ENCODE measurements around the gene ZNF184.
A peak's percentile ranks its signal among the peaks of the same experiment; 100 is the strongest.

Gene ZNF184

DNA sequence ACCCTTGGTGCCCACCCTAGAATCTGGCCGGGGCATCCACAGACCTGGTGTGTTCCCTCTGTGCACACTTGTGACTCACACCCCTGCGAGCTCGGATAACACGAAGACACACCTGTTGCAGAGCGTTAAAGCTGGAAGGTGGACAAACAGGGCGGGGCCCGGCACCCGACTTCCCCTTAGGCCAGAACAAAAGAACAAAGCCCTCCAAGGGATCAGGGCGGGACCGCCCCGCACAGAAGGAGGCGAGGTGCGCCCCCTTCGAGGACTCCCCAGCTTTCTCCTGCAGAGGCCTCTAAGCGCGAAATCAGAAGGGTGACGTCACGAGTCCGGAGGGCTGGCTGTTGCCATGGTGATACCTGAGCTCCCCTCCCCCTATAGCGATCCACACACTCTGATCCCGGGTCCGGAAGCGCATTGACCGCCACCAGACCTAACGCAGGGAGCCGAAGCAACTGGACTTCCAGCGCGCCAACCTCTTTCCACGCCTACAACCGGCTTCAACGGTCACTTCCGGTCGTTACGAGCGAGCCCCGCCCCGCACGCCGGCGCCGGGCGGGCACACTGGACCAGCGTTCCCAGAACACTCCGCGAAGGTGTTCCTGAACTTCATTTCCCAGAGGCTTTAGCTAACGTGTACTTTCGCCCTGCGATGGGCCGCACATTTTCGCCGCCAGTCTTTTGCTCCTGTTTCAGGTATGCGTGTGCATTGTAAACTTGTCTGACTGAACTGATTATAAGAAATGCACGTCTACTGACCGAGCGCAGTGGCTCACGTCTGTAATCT, at the start of gene ZNF184:
ZNF184 (minus strand) TSS at position 489 of the 784 bp plus-strand sequence. CDS start 811 bp downstream, outside the sequence.
- H3K36me3 ChIP-seq (replicated peaks): no peaks in the 10 kb centered on the region

DNA sequence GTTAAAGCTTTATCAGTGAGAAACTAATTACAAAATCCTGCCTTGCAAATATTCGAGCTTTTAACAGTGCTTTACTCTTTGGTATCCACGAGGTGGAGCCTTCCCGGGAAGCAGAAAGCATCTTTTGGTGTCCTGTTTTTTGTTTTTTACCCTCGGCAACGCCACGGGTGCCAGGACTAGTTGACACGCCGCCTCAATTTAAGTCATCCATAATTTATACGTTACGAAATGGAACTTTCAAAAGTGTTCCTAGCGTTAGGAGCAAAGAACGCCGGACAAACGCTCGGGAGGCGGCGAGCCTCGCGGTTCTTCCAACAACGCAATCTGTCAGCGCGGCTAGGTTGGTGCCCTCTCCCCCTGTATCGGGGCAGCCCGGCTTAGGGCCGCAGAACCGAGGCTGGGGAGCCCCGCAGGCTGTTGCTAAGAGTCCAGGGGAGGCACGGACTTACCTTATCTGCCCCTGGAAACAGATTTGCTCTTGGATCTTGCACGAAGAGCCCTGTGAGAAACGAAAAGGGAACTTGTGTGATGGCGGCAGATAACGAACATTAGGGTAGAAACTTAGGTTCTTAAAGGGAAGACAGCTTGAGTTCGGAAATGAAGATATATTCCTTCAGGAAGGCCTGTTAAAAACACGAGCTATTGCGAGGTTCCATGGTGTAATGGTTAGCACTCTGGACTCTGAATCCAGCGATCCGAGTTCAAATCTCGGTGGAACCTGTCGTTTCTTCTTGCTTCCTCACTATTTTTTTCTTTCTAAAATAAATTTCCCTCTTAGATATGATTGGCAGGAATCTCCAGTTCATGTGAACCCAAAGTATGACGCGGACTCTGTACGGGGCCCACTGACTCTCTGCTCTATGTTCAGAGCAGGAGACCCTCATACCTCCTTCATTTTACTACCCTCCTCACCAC, 46.2 kb upstream of the ZNF184 start:
- Histone ChIP-seq H3K27me3 (replicated peaks) (peaks cover 21% of the 10 kb centered on the region), H3K36me3 (replicated peaks) (no peaks in the 10 kb centered on the region), H3K4me3 (ENCODE audit: low read depth, low read length) (peak overlapping the region; percentile 92), H3K27ac (peak overlapping the region; percentile 74)
- TF ChIP-seq, protein P1, sequence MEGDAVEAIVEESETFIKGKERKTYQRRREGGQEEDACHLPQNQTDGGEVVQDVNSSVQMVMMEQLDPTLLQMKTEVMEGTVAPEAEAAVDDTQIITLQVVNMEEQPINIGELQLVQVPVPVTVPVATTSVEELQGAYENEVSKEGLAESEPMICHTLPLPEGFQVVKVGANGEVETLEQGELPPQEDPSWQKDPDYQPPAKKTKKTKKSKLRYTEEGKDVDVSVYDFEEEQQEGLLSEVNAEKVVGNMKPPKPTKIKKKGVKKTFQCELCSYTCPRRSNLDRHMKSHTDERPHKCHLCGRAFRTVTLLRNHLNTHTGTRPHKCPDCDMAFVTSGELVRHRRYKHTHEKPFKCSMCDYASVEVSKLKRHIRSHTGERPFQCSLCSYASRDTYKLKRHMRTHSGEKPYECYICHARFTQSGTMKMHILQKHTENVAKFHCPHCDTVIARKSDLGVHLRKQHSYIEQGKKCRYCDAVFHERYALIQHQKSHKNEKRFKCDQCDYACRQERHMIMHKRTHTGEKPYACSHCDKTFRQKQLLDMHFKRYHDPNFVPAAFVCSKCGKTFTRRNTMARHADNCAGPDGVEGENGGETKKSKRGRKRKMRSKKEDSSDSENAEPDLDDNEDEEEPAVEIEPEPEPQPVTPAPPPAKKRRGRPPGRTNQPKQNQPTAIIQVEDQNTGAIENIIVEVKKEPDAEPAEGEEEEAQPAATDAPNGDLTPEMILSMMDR (IDR thresholded peaks at IDR 0.05; ENCODE audit: low read depth, low read length, missing control alignments): peak; percentile 84
- in situ Hi-C loops (cut with HindIII; ENCODE audit: low pct_ligation_motif_present, low sequenced_read_pairs): no loop called here
- peak; percentile 89 for DNase-seq

More for the DNA sequence above, at the start of gene ZNF184:
- peak within 1 kb of the TSS; percentile 85 for H3K4me3 ChIP-seq (ENCODE audit: low read depth, low read length)
- in situ Hi-C loops (cut with HindIII; ENCODE audit: low pct_ligation_motif_present, low sequenced_read_pairs): no loop called here
- peak; percentile 96 for DNase-seq
- H3K27ac ChIP-seq: peak within 1 kb of the TSS; percentile 72
- H3K27me3 ChIP-seq (replicated peaks): no peaks in the 10 kb centered on the region
- TF ChIP-seq, protein P1 (IDR thresholded peaks at IDR 0.05; ENCODE audit: low read depth, low read length, missing control alignments): peak; percentile 28

DNA sequence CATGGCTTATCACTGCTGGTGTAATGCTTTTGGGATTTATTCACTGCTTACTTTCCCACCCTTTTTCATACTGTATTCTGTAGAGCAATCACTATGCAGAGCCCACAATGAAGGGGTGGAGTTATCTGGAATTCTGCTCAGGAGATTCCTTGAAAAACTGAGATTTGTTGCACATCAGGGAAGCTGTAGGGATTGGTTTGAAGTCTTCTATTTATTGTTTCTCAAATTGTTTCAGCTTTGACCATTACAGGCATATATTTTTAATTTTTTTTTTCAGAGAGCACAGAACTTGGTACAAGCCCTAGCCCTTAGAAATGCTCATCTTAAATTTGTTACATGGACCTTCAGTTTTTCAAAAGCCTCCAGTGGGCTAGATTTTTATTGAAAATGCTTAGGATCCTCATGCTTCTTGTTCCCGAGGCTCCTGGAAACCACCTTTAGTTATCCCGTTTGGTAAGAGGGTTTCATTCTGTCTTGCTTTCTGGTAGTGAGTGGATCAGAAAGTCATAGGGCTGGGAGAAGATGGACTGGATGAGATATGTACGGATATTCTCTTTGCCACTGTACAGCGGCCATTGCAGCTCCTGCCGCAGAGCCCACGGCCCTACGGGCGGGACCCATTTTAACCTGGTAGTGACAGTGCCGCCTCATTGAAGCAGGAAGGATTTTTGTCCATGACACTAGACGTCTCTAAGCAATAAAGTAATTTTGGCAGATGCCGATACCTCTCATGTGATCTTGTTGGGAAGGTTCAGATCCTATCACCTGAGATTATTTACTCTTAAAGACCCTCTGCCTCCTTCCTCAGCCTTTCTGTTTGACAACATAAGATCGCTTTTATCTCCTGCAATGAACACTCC, 45.3 kb upstream of the ZNF184 start:
- DNase-seq: no peak
- TF ChIP-seq, protein P1 (IDR thresholded peaks at IDR 0.05; ENCODE audit: low read depth, low read length, missing control alignments): no peak
- in situ Hi-C loops (cut with HindIII; ENCODE audit: low pct_ligation_motif_present, low sequenced_read_pairs): no loop called here
- Histone ChIP-seq H3K27ac (no peak overlapping the region), H3K4me3 (ENCODE audit: low read depth, low read length) (peak overlapping the region; percentile 92), H3K27me3 (replicated peaks) (peaks cover 27% of the 10 kb centered on the region), H3K36me3 (replicated peaks) (no peaks in the 10 kb centered on the region)

DNA sequence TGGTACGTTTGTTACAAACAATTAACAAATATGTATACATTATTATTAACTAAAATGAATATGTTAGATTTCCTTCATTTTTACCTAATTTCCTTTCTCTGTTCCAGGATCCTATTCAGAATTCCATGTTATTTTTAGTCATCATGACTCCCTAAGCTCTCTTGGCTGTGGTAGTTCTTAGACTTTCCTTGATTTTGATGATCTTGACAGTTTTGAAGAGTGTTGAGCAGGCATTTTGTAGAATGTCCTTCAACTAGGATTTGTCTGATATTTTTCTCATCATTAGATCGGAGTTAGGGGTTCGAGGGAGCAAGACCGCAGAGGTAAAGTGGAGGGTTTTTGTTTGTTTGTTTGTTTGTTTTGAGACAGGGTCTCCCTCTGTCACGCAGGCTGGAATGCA, 44.3 kb upstream of the ZNF184 start:
- Histone ChIP-seq H3K27me3 (replicated peaks) (peaks cover 31% of the 10 kb centered on the region), H3K4me3 (ENCODE audit: low read depth, low read length) (no peak overlapping the region), H3K36me3 (replicated peaks) (no peaks in the 10 kb centered on the region), H3K27ac (no peak overlapping the region)
- in situ Hi-C loops (cut with HindIII; ENCODE audit: low pct_ligation_motif_present, low sequenced_read_pairs): no loop called here
- TF ChIP-seq, protein P1 (IDR thresholded peaks at IDR 0.05; ENCODE audit: low read depth, low read length, missing control alignments): no peak
- no peak for DNase-seq

DNA sequence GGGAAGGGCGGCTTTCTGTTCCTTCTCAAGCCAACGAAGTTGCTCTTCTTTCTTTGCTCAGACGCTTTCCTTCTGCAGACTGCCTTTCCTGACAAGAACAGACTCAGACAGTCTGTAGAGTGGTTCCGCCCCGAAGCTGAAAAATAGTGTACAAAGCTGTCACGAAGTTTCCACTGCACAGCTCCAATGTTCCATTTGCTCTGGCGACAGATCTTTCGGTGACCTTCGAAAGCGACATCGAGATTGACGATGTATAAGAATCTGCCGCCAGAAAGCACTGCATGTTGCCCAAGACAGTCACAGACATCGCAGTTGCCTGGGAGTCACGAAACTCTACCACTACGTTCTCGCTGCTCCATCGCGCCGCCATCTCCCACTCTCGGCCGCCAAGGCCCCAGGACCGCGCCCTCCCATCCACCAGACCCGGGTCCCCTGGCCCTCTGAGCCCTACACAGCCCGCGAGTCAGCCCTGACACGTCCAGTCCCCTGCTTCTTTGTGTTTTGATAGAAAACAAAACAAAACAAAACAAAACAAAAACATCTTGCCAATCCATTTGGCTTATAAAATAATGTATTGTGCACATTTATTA, 42.1 kb upstream of the ZNF184 start:
- in situ Hi-C loops (cut with HindIII; ENCODE audit: low pct_ligation_motif_present, low sequenced_read_pairs): no loop called here
- DNase-seq: no peak
- H3K27ac ChIP-seq: no peak overlapping the region
- H3K4me3 ChIP-seq (ENCODE audit: low read depth, low read length): no peak overlapping the region
- no peaks in the 10 kb centered on the region for H3K36me3 ChIP-seq (replicated peaks)
- peaks cover 34% of the 10 kb centered on the region for H3K27me3 ChIP-seq (replicated peaks)
- TF ChIP-seq, protein P1 (IDR thresholded peaks at IDR 0.05; ENCODE audit: low read depth, low read length, missing control alignments): no peak

All from brain microvascular endothelial cell (primary cell).